Liver (tissue), 9 donors: ENCODE results near the gene SMIM9. TPM values are rescaled to one million over a fixed set of nuclear protein-coding genes. Genes with fewer than 3 reads are reported as not detected.

Experiments used
- DNase-seq: peaks from one replicate; pipeline ENCODE4 v3.0.0-alpha.2; 2017; ENCODE audit warnings: low spot score
- H3K27ac ChIP-seq, 2 donors: one replicate each; pipeline ENCODE4 v1.7.0; 2013; ENCODE audit warnings: inconsistent platforms in 2 of 2, low read length in 2 of 2, control low read depth in 1 of 2, low read depth in 1 of 2, mild to moderate bottlenecking in 1 of 2
- H3K27me3 ChIP-seq, 4 donors: one replicate each; pipeline versions ENCODE4 v1.6.1 to v1.7.0; 2013; ENCODE audit warnings: low read length in 3 of 4, inconsistent platforms in 1 of 4, mild to moderate bottlenecking in 1 of 4, moderate library complexity in 1 of 4; ENCODE audit not compliant: control insufficient read depth in 4 of 4, insufficient read depth in 4 of 4
- H3K36me3 ChIP-seq, 4 donors: one replicate each; pipeline versions ENCODE4 v1.6.1 to v1.7.0; 2013; ENCODE audit warnings: low read length in 3 of 4, mild to moderate bottlenecking in 3 of 4, low read depth in 1 of 4, moderate library complexity in 1 of 4; ENCODE audit not compliant: control insufficient read depth in 4 of 4, insufficient read depth in 3 of 4
- H3K4me1 ChIP-seq, 4 donors: one replicate each; pipeline versions ENCODE4 v1.6.1 to v1.7.0; 2013; ENCODE audit warnings: low read length in 3 of 4, mild to moderate bottlenecking in 3 of 4, moderate library complexity in 1 of 4; ENCODE audit not compliant: control insufficient read depth in 4 of 4, insufficient read depth in 4 of 4
- H3K4me3 ChIP-seq, 3 donors: one replicate each; pipeline versions ENCODE4 v1.6.1 to v1.7.0; 2013; ENCODE audit warnings: low read length in 3 of 3, control low read depth in 1 of 3, low read depth in 1 of 3, mild to moderate bottlenecking in 1 of 3
- H3K9ac ChIP-seq, 2 donors: one replicate each; pipeline ENCODE4 v1.7.0; 2013; ENCODE audit warnings: low read length in 2 of 2, mild to moderate bottlenecking in 2 of 2, moderate library complexity in 2 of 2, control low read depth in 1 of 2, low read depth in 1 of 2
- H3K9me3 ChIP-seq, 4 donors: one replicate each; pipeline versions ENCODE4 v1.6.1 to v1.7.0; 2013; ENCODE audit warnings: low read length in 3 of 4; ENCODE audit not compliant: control insufficient read depth in 4 of 4
- EGR1 ChIP-seq, 2 donors: IDR thresholded peaks; 2 replicates each; pipeline ENCODE4 v1.6.1; 2016 to 2018; ENCODE audit warnings: antibody characterized with exemption in 2 of 2, low read depth in 2 of 2
- FOXA1 ChIP-seq: IDR thresholded peaks from 2 replicates; pipeline ENCODE4 v1.6.1; 2016; ENCODE audit warnings: antibody characterized with exemption
- FOXA2 ChIP-seq: IDR thresholded peaks from 2 replicates; pipeline ENCODE4 v1.6.1; 2016; ENCODE audit warnings: antibody characterized with exemption
- GABPA ChIP-seq, 2 donors: IDR thresholded peaks in 1 of 2; conservative IDR thresholded peaks in 1 of 2; 2 replicates each; pipeline ENCODE4 v1.6.1; 2016; ENCODE audit warnings: antibody characterized with exemption in 2 of 2, mild to moderate bottlenecking in 1 of 2, moderate library complexity in 1 of 2
- HNF4A ChIP-seq, 2 donors: conservative IDR thresholded peaks; 2 replicates each; pipeline ENCODE4 v1.6.1; 2016; ENCODE audit warnings: antibody characterized with exemption in 2 of 2, mild to moderate bottlenecking in 2 of 2
- HNF4G ChIP-seq: IDR thresholded peaks from 2 replicates; pipeline ENCODE4 v1.6.1; 2016; ENCODE audit warnings: antibody characterized with exemption
- JUND ChIP-seq, 2 donors: IDR thresholded peaks; 2 replicates each; pipeline ENCODE4 v1.6.1; 2016; ENCODE audit warnings: antibody characterized with exemption in 2 of 2
- NR2F2 ChIP-seq: IDR thresholded peaks from 2 replicates; pipeline ENCODE4 v1.6.1; 2016; ENCODE audit warnings: antibody characterized with exemption
- RAD21 ChIP-seq, 2 donors: IDR thresholded peaks; 2 replicates each; pipeline ENCODE4 v1.6.1; 2016; ENCODE audit warnings: antibody characterized with exemption in 2 of 2, mild to moderate bottlenecking in 2 of 2
- RXRA ChIP-seq, 2 donors: IDR thresholded peaks; 2 replicates each; pipeline ENCODE4 v1.6.1; 2017 to 2018; ENCODE audit warnings: antibody characterized with exemption in 2 of 2, mild to moderate bottlenecking in 1 of 2
- SP1 ChIP-seq: IDR thresholded peaks from 2 replicates; pipeline ENCODE4 v1.6.1; 2018; ENCODE audit warnings: antibody characterized with exemption, mild to moderate bottlenecking
- TAF1 ChIP-seq: conservative IDR thresholded peaks from 2 replicates; pipeline ENCODE4 v1.6.1; 2016; ENCODE audit warnings: antibody characterized with exemption, mild to moderate bottlenecking
- YY1 ChIP-seq: IDR thresholded peaks from 2 replicates; pipeline ENCODE4 v1.6.1; 2016; ENCODE audit warnings: antibody characterized with exemption, mild to moderate bottlenecking
- WGBS: extraction: QIAGEN DNeasy Blood & Tissue Kit; methylation state at CpG from one replicate; pipeline ENCODE4 v1.1.7; 2013; 5-methylcytosine and 5-hydroxymethylcytosine counted together
- polyA plus RNA-seq, 2 donors: library from polyadenylated mRNA; stranded (reverse) in 1 of 2; unstranded in 1 of 2; fragments of 200-250 nt in 1 of 2; fragments of >200 nt in 1 of 2; fragmentation: Nextera tagmentation in 1 of 2; extraction: Ambion mirVana in 1 of 2; gene quantifications; one replicate each; pipeline versions ENCODE4 v1.2.1 to v1.2.3, GENCODE V29; 2013 to 2015
- total RNA-seq, 2 donors: library from RNA; depleted of rRNA; stranded (reverse); fragments of >200 nt; gene quantifications; one replicate each; pipeline ENCODE4 v1.2.3, GENCODE V29; 2014
- TF ChIP-seq, protein P1 (sequence below): IDR thresholded peaks from 2 replicates; pipeline ENCODE4 v1.6.1; 2016; ENCODE audit warnings: antibody characterized with exemption
- TF ChIP-seq, protein P2 (sequence below): IDR thresholded peaks from 2 replicates; pipeline ENCODE4 v1.6.1; 2016; ENCODE audit warnings: antibody characterized with exemption
- TF ChIP-seq, protein P3 (sequence below): IDR thresholded peaks from 2 replicates; pipeline ENCODE4 v1.6.1; 2016; ENCODE audit warnings: antibody characterized with exemption, mild to moderate bottlenecking
- TF ChIP-seq, protein P4 (sequence below): IDR thresholded peaks from 2 replicates; pipeline ENCODE4 v1.6.1; 2016; ENCODE audit warnings: antibody characterized with exemption
- TF ChIP-seq, protein P5 (sequence below): fragments of 150-350 bp; IDR thresholded peaks from 2 replicates; pipeline ENCODE4 v1.5.1; 2017; ENCODE audit warnings: improper control_type of control experiment, low read depth, low read length; ENCODE audit not compliant: missing input control
- donor health status: healthy.
- donor health status: healthy.
- donor health status: healthy.
- donor health status: healthy.
- donor health status: healthy.

The SMIM9 gene
- total and polyA plus RNA-seq, 4 donors = 0.50 TPM; not detected in 3

DNA sequence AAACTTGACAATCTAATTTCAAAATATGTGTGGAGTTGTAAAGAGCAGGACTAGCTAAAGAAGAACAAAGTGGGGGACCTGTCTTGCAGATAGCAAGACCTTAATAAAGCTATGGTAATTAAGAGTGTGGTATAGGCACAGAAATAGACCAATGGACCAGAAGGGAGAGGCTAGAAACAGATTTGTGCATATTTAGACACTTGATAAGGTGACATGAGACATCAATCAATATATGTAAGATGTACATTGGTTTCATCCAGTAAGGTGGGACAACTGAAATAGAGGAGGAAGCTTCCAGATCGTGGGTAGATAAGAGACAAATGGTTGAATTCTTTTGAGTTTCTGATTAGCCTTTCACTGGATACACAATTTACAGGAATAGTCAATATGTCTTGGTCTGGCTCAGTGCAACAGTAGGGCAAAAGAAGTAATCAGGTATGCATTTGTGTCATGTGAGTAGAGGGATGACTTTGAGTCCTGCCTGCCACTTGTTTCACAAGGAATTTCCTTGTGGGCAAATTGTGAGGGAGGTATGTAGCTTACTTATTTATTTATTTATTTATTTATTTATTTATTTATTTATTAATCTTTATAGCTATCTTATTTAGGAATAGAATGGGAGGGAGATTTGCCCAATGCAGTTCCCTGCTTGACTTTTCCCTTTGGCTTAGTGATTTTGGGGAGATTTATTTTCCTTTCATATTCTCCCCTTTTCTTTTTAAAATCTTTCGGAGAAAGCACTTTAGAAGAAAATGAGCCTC lies 21.9 kb downstream of the SMIM9 start:
- 91% methylated on average over 2 of the region's 2 CpGs for WGBS
- Histone ChIP-seq H3K4me1 (no peaks in the 10 kb centered on the region), H3K36me3 (no peaks in the 10 kb centered on the region), H3K9ac (no peak overlapping the region), H3K4me3 (no peak overlapping the region), H3K9me3 (peaks cover 0 to under 1% (median 0%) of the 10 kb centered on the region in 4 donors), H3K27me3 (no peaks in the 10 kb centered on the region), H3K27ac (no peak overlapping the region)
- DNase-seq = no peak
- TF ChIP-seq, protein P1, sequence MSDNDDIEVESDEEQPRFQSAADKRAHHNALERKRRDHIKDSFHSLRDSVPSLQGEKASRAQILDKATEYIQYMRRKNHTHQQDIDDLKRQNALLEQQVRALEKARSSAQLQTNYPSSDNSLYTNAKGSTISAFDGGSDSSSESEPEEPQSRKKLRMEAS = no peak
- TF ChIP-seq JUND (IDR thresholded peaks at IDR 0.05) = no peak
- no peak for TF ChIP-seq TAF1
- no peak for TF ChIP-seq HNF4G
- no peak for TF ChIP-seq EGR1 (IDR thresholded peaks at IDR 0.05; ENCODE audit: low read depth in 2 of 2)
- TF ChIP-seq, protein P2, sequence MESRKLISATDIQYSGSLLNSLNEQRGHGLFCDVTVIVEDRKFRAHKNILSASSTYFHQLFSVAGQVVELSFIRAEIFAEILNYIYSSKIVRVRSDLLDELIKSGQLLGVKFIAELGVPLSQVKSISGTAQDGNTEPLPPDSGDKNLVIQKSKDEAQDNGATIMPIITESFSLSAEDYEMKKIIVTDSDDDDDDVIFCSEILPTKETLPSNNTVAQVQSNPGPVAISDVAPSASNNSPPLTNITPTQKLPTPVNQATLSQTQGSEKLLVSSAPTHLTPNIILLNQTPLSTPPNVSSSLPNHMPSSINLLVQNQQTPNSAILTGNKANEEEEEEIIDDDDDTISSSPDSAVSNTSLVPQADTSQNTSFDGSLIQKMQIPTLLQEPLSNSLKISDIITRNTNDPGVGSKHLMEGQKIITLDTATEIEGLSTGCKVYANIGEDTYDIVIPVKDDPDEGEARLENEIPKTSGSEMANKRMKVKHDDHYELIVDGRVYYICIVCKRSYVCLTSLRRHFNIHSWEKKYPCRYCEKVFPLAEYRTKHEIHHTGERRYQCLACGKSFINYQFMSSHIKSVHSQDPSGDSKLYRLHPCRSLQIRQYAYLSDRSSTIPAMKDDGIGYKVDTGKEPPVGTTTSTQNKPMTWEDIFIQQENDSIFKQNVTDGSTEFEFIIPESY = no peak
- TF ChIP-seq YY1 = no peak
- TF ChIP-seq SP1 = no peak
- TF ChIP-seq RXRA (IDR thresholded peaks at IDR 0.05) = no peak
- TF ChIP-seq FOXA1 = no peak
- TF ChIP-seq GABPA (IDR thresholded peaks at IDR 0.05 in 1 of 2, conservative IDR thresholded peaks at IDR 0.05 in 1 of 2) = no peak
- TF ChIP-seq, protein P3, sequence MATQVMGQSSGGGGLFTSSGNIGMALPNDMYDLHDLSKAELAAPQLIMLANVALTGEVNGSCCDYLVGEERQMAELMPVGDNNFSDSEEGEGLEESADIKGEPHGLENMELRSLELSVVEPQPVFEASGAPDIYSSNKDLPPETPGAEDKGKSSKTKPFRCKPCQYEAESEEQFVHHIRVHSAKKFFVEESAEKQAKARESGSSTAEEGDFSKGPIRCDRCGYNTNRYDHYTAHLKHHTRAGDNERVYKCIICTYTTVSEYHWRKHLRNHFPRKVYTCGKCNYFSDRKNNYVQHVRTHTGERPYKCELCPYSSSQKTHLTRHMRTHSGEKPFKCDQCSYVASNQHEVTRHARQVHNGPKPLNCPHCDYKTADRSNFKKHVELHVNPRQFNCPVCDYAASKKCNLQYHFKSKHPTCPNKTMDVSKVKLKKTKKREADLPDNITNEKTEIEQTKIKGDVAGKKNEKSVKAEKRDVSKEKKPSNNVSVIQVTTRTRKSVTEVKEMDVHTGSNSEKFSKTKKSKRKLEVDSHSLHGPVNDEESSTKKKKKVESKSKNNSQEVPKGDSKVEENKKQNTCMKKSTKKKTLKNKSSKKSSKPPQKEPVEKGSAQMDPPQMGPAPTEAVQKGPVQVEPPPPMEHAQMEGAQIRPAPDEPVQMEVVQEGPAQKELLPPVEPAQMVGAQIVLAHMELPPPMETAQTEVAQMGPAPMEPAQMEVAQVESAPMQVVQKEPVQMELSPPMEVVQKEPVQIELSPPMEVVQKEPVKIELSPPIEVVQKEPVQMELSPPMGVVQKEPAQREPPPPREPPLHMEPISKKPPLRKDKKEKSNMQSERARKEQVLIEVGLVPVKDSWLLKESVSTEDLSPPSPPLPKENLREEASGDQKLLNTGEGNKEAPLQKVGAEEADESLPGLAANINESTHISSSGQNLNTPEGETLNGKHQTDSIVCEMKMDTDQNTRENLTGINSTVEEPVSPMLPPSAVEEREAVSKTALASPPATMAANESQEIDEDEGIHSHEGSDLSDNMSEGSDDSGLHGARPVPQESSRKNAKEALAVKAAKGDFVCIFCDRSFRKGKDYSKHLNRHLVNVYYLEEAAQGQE = no peak
- no peak for TF ChIP-seq RAD21 (IDR thresholded peaks at IDR 0.05)
- TF ChIP-seq NR2F2 = no peak
- TF ChIP-seq, protein P4, sequence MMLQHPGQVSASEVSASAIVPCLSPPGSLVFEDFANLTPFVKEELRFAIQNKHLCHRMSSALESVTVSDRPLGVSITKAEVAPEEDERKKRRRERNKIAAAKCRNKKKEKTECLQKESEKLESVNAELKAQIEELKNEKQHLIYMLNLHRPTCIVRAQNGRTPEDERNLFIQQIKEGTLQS = no peak

DNA sequence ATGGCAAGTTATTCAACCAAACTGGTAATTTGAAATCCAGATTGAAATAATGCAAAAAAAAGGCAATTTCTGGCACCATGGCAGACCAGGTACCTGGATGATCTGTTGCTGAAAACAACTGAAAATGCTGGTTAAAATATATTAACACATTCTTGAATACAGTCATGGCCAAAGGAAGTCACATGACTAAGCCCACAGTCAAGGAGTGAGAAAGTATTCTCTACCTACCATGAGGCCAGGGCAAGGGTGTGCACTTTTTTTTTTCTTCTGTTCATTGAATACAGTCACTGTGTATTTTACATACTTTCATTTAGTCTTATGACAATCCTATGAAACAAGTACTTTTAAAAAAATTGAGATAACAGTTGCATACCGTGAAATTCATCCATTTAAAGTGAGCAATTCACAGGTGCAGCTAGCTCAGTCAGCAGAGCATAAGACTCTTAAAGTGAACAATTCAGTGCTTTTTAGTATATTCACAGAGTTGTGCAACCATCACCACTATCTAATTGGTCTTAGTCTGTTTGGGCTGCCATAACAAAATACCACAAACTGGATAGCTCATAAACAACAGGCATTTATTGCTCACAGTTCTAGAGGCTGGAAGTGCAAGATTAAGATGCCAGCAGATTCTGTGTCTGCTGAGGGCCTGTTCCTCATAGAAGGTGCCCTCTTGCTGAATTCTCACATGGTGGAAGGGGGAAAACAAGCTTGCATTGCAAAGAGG lies 24.4 kb downstream of the SMIM9 start:
- Histone ChIP-seq H3K4me3 (no peak overlapping the region), H3K9ac (no peak overlapping the region), H3K36me3 (no peaks in the 10 kb centered on the region), H3K27ac (no peak overlapping the region), H3K27me3 (no peaks in the 10 kb centered on the region), H3K9me3 (peaks cover 0 to 5% (median 2%) of the 10 kb centered on the region in 4 donors), H3K4me1 (peaks cover 0 to 5% (median 2%) of the 10 kb centered on the region in 4 donors)
- WGBS = 89% methylated on average over 1 of the region's 1 CpG
- DNase-seq = no peak
- no peak for TF ChIP-seq RXRA (IDR thresholded peaks at IDR 0.05)
- TF ChIP-seq, protein P4 = no peak
- TF ChIP-seq, protein P2 = no peak
- no peak for TF ChIP-seq FOXA2
- TF ChIP-seq, protein P5, sequence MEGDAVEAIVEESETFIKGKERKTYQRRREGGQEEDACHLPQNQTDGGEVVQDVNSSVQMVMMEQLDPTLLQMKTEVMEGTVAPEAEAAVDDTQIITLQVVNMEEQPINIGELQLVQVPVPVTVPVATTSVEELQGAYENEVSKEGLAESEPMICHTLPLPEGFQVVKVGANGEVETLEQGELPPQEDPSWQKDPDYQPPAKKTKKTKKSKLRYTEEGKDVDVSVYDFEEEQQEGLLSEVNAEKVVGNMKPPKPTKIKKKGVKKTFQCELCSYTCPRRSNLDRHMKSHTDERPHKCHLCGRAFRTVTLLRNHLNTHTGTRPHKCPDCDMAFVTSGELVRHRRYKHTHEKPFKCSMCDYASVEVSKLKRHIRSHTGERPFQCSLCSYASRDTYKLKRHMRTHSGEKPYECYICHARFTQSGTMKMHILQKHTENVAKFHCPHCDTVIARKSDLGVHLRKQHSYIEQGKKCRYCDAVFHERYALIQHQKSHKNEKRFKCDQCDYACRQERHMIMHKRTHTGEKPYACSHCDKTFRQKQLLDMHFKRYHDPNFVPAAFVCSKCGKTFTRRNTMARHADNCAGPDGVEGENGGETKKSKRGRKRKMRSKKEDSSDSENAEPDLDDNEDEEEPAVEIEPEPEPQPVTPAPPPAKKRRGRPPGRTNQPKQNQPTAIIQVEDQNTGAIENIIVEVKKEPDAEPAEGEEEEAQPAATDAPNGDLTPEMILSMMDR = no peak
- TF ChIP-seq TAF1 = no peak
- TF ChIP-seq FOXA1 = no peak
- no peak for TF ChIP-seq HNF4A (conservative IDR thresholded peaks at IDR 0.05)
